Left cardiac atrium (tissue), 4 donors: ENCODE data around the gene FAM200C. TPM values are rescaled to one million over a fixed set of nuclear protein-coding genes. Genes with fewer than 3 reads are reported as not detected.
A peak's percentile ranks its signal among the peaks of the same experiment; 100 is the strongest.

ENCODE experiments used
- ATAC-seq, 2 donors: fragments of 200-7000 bp; cut with Tn5 transposase; one replicate each; pipeline ENCODE4 v1.9.1; 2020; ENCODE audit warnings: mild to moderate bottlenecking in 2 of 2, moderate library complexity in 2 of 2
- DNase-seq: peaks from one replicate; pipeline ENCODE4 v3.0.0-alpha.2; 2020
- intact Hi-C, 2 donors: fragments of 100-400 bp; cut with DNase I; formaldehyde crosslinking; loops; one replicate each; pipeline versions ENCODE4 v1.14.1 to v1.15.1; 2022 to 2023
- total RNA-seq, 2 donors: library from RNA; stranded (reverse); fragmentation: NEBNext Ultra II Directional; extraction: Animal tissue kit (Norgen Biotek cat#: 25700); gene quantifications; one replicate each; pipeline ENCODE4 v1.2.1, GENCODE V29; 2021
- donor health status: DM: no; HTN: yes; CAD: no.
- donor health status: DM: no; HTN: yes; CAD: no; lungs with severe emphysema.
- donor health status: DM: yes; HTN: yes; CAD: no.
- donor health status: Dilated cardiomyopathy.

Gene FAM200C
- total RNA-seq, 2 donors from 2014 or later = 2.1 to 4.2 TPM

DNA sequence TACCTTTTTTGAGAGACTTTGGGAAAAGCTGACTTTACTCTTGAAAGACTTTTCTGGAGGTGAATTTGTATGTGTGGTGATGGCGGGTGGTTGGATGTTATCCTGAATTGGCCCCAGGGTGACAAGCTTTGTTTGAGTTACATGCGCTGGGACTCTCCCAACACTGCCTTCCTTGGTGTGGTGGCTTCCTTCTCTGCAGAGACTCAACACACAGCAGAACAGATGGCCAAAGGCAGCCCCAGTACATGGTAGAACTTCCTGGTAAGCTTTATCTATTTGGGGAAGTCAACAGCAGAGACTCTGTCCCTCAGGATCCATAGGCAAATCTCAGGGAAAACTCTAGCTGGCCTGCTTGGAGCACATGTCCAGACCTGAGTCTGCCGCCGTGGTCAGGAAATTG lies 47.5 kb downstream of the FAM200C start:
- no peak for ATAC-seq
- intact Hi-C loops = no loop called here
- DNase-seq = no peak

DNA sequence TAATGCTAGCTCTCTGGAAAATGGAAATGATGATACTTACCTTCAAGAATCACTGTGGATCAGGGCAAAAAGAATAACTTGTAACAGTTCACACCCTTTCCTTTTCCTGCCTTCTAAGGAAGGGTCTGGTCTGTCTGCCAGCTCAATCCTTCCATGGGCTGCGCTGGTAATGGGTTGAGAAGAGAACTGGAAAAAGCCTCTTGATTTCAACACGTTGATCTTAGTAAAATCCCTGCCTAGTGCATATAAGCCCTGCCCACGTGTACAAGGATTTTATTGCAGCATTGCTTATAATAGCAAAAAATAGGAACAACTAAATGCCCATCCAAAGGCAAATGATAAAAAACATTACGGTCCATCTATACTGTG lies 49.9 kb downstream of the FAM200C start:
- intact Hi-C loops = loop anchor here in 1 of 2 donors (5.0 kb wide), 1 partner anchor 153 kb away; no protein-coding TSS in a partner anchor
- ATAC-seq (no peak), DNase-seq (no peak)

DNA sequence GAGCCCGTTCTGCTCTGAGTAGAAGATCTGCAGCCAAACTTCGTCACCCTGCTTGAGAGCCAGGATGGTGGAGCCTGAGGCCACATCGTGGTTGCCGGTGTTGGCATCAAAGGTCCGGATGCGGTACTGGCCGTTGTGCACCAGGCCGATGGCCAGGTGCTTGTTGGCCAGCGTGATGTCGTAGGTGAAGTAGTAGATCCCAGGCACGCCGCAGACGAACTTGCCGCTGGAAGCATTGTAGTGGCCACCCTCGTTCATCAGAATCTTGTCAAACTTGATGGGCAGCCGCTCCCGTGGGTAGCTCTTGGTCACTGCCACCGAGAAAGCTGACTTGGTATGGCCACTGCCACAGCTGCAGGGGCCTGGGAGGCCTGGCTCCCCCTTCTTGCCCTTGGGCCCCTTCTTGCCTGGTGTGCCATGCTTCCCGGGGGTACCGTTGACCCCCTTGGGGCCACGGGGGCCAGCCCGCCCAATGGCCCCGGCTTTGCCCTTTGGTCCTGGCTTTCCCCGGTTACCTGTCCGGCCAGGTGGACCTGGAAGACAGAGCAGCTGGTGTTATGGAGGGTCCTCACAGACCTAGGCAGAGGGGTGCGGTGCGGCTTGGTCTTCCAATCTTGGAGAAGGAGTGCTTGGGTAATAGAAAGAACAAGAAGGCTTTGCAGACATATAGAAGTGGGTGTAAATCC lies 50.5 kb downstream of the FAM200C start:
- intact Hi-C loops = loop anchor here in 1 of 2 donors (5.0 kb wide), 1 partner anchor 152 kb away; no protein-coding TSS in a partner anchor
- ATAC-seq (no peak), DNase-seq (no peak)

DNA sequence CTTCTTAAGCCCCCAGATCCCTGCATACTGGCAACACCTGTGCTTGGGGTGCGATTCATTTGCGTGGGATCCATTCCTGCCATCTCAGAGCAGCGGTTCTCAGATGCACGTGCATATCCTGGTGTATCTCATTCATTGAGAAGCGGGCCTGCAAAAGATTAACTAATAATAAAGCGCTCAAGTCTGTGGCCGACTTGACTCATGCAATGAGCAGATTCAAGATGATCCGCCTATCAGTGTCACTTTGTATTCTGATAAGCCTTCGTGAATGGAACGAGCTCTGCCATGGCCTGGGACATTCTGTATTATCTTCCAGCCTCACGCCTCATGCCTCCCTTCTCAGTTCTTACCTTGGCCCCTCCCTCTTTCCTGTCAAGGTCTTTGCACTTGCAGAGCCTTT lies 51.8 kb downstream of the FAM200C start:
- ATAC-seq (peak in 1 of 2 donors; percentile 35), DNase-seq (no peak)
- intact Hi-C loops = loop anchor here in 1 of 2 donors (5.0 kb wide), 1 partner anchor 151 kb away; no protein-coding TSS in a partner anchor

DNA sequence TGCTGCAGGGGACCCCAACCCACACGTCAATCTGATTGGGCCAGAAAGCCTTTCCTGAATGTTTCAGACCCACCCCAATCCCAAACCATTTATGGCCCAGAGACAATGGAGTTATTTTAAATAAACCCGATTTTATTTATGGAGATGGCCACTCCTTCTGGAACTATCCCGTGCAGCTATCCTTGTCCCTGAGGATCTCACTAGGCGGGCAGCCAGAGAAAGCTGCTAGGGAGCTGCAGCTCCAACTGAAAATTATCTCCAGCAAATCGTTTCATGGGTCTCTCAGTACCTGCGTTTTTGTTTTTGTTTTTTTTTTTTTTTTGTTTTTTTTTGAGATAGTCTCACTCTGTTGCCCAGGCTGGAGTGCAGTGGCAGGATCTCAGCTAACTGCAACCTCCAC lies 52.4 kb downstream of the FAM200C start:
- ATAC-seq = no peak
- DNase-seq = no peak

More for the DNA sequence above, 52.4 kb downstream of the FAM200C start:
- intact Hi-C loops = loop anchor here in 1 of 2 donors (5.0 kb wide), 1 partner anchor 150 kb away; no protein-coding TSS in a partner anchor

Other genes starting within 250 kb of the FAM200C start
- under 1 TPM in 1 of 2 donors, not detected in 1; 0.68 TPM for gene FABP6, start 170.5 kb downstream of the FAM200C start, total RNA-seq
- gene CCNJL, start 87.5 kb downstream of the FAM200C start, total RNA-seq = 1 to 10 TPM; 5.5 to 5.6 TPM
- gene C1QTNF2, start 29.4 kb downstream of the FAM200C start, total RNA-seq = 1 to 10 TPM; 1.2 to 2.3 TPM
- 10 to 100 TPM; 38.9 to 46.2 TPM for gene SLU7, start 19.0 kb upstream of the FAM200C start, total RNA-seq
- 1 to 10 TPM; 2.4 to 3.3 TPM for gene PTTG1, start 21.8 kb upstream of the FAM200C start, total RNA-seq